GM21619 (cell line): ENCODE data around the gene PRIM1.
"Not testable (repeated sequence)": the region's sequence is repeated elsewhere in the genome, so short reads cannot be mapped to it uniquely, and the experiment has no call there.

Experiments used
- ATAC-seq: cut with Tn5 transposase; IDR thresholded peaks from one replicate; pipeline ENCODE4 v1.9.1; 2021; ENCODE audit not compliant: unreplicated experiment

PRIM1 gene

DNA sequence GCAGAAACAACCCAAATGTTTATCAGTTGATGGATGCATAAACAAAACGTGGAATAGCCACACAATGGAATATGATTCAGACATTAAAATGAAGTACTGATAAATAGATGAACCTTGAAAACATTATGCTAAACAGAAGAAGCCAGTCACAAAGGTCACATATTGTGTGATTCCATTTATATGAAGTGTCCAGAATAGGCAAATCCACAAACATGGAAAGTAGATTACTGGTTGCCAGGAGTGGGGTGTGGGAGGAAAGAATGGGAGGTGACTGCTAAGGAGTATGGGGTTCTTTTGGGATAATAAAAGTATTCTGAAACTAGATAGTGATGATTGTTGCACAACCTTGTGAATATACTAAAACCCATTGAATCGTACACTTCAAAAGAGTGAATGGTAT is 9.7 kb upstream of the PRIM1 start:
- no peak for ATAC-seq

DNA sequence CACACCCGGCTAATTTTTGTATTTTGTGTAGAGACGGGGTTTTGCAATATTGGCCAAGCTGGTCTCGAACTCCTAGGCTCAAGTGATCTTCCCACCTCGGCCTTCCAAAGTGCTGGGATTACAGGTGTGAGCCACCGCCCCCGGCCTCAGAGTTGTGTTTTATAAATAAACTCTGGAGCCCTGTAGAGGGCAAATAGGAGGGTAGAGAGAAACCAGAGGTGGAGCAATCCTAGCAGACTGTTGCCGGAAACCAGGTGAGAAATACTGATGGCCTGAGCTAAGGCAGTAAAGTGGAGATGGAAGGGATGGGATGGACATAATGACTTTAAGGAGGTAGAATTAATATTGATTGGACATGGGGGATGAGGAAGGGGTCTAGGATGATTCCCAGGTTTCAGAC is 8.3 kb upstream of the PRIM1 start:
- ATAC-seq = no peak

DNA sequence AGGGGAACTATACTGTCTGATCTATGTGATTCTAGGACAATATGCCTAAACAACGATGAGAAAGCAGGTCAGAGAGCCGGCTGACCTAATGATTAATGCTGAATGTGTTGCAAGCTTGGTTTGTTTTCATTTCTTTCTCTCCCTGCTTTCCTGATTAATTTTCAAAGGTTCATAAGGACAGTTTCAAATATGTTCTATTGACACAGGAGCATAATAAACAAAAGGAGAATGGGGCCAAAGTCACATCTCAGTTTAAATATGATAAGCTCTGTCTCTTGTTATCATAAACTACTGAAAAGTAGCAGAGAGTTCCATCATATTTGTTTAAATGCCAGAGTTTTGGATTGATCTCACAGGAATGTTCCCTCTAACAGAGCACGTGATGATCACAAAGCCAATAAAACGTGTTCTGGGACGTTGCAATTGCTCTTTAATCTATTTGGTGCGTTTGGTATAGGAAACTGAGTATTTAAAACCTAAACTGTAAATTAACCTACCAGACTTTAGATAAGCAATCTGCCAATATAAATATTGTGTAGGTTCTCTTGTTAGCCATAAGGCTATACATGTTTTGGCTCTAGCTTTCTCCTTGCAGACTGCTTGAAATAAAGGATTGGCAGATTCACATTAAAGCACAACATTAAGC is 7.3 kb upstream of the PRIM1 start:
- ATAC-seq = no peak

DNA sequence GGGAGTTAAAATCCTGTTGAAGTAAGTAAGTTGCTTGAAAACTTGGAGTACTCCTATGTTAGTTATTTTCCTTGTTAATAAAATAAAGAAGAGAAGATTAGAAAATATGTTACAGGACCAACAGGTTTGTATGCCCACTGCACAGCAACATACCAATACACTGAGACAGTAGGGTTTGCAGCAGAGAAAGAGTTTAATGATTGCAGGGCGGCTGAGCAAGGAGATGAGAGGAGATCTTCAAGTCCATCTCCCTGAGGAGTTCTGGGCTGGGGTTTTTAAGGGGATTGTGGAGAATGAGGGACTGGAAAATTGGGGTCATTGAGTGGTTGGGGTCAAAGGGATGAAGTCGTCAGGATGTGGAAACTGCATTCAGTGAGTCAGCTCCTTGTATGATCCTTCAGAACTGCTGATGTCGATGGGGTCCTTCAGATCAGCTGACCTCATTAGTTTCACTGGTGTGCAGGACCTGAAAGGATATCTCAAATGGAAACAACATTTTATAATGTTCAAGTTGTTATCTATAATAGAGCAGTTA is 6.7 kb upstream of the PRIM1 start:
- no peak for ATAC-seq

DNA sequence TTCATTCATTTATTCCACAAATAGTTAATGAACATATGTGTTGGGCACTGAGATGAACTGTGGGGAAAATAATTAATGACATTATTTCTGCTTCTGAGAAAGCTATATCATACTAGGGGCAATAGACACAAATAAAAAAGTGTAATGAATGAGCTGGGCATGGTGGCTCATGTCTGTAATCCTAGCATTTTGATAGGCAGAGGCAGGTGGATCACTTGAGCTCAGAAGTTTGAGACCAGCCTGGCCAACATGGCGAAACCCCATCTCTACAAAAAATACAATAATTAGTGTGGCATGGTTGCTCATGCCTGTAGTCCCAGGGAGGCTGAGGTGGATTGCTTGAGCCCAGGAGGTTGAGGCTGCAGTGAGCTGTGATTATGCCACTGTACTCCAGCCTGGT is 5.8 kb upstream of the PRIM1 start:
- ATAC-seq = not testable (repeated sequence)

DNA sequence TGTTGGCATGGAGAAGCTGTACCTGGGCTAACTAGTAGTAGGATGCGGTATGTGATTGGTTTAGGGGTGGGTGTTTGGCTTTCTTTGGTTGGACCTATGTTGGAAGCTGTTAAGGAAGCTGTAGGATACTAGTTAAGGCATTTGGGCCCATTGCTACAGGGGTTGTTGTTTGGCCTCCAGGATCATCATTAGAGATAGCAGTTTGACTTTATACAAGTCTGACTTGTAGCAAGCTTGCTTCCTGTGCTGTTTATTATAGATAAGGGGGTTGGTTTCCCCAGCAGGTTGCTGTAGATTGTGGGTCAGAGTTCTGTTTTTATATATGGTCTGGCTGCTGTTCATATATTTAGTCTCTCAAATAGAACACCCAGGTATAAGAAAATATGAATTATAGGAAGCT is 1.4 kb upstream of the PRIM1 start:
- ATAC-seq = no peak

DNA sequence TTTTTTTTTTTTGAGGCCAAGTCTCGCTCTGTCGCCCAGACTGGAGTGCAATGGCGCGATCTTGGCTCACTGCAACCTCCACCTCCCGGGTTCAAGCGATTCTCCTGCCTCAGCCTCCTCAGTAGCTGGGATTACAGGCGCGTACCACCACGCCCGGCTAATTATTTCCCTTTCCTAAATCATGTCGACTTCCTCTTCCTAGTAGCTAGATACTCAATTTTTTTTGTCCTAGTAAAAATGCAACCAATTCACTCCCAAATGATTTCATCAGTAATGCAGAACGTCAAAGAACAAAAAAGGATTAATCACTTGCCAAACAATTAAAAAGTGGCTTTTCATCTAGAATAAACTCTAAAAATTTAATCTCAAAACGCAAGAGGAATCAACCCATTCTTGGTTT is 1.5 kb downstream of the PRIM1 start:
- not testable (repeated sequence) for ATAC-seq

DNA sequence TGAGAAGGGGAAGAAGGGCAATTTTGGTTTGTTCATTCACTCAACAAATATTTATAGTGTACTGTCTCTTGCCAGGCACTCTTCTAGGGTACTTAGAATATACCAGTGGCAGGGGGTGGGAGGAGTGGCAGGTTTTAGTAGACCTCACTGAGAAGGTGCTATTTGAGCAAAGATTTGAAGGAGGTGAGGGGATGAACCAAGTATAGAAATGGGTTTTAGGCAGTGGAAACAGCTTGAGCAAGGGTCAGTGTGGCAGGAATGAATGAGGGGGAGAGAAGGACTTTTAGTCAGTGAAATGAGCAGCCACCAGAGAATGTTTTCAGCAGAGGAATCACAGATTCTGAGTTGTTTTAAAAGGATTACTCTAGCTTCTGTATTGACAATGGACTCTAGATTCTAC is 2.3 kb downstream of the PRIM1 start:
- ATAC-seq = no peak

DNA sequence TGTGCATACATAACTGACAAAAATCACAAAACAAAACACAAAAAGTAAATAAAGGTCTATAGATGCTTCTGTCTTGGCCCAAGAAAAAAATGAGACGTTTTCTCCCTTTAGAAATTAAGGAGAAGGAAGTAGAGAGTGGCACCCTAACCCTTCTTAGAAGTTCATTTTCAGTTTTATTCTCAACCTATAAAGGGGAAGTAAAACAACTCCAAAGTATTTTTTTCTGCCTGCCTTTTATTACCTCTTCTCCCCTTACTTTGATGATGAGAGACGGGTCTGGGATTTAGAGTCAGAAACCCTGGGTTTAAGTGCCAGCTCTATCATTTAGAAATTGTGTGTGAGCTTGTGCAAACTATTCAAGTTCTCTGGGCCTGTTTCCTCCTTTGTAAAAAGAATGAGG is 2.8 kb downstream of the PRIM1 start:
- no peak for ATAC-seq

DNA sequence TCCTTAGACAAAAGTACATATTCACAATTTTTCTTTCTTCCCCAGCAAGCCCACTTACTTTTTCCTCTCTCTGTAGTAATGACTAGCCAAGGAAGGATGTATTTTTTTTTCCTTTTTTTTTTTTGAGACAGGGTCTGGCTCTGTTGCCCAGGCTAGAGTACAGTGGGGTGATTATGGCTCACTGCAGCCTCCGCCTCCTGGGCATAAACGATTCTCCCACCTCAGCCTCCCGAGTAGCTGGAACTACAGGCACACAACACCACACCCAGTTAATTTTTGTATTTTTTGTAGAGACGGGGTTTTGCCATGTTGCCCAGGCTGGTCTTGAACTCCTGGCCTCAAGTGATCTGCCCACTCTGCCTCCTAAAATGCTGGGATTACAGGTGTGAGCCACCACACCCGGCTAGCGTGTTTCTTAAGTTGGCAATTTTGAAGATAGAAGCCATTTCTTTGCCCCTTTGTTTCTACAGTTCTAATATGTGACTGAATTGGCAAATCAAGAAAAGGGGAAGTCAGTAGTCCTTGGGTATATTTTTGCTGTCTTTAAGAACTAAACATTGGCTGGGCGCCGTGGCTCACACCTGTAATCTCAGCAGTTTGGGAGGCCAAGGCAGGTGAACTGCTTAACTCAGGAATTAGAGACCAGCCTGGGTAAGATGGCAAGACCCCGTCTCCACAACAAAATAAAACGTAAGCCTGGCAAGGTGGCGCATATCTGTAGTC is 23.8 kb downstream of the PRIM1 start:
- ATAC-seq = no peak

DNA sequence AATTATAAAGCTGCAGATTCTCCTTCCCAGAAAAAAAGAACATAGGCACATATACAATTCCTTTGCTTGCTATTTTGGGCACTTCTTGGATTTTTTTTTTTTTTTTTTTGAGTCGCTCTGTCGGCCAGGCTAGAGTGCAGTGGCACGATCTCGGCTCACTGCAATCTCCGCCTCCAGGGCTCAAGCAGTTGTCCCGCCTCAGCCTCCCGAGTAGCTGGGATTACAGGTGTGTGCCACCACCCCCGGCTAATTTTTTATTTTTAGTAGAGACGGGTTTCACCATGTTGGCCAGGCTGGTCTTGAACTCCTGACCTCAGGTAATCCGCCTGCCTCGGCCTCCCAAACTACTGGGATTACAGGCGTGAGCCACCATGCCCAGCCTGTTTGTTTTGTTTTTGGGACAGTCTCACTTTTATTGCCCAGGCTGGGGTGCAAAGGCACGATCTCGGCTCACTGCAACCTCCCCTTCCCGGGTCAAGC is 25.9 kb downstream of the PRIM1 start:
- ATAC-seq = not testable (repeated sequence)

DNA sequence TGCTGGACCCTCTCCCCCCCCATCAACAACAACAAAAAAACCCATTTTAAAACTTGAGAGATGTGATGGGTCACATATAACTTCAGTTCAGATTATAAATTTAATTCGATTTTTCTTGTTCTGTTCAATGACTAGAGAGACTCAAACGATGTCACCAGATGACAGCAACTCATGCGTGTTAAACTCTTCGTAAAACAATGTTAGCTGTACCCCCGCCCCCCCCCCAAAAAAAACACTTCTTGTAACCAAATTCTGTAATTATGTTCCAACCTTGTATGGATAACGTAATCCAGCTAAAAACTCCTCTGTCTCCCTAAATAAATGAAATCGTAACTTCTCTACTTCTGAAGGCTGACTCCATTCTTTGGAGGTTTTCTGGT is 26.4 kb downstream of the PRIM1 start:
- no peak for ATAC-seq

DNA sequence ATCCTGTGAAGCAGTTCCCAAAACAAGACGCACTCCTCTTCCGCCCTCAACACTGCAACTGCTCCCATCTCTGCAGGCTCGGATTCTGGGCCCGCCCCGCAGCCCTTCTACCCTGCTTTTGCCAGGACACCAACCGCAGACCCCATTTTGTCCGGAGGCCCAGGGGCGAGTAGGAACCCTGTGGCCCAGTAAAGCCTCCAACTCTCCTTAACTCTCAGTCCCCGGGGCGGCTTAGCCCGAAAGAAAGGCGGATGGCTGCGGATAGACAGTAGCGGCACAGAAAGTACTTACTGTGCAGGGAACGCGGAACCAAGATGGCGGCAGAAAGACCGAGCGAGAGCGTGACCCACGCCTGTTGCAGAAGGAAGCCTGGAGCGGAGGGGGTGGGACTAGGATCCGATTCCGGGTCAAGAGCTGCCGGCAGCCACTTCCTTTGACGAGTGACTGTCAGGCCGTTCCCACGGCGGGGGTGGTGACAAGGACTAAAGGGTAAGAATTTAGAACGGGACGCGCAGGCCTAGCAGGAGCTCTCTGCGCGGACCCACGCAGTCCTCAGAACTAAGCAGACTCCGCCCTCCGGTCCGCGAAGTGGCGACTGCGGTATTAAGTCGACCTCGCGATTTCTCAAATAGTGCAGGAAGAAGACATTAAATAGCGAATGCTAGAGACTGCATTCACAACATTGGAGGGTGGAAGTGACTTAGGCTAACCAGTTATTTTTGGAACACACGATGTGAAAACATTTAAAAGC is 27.0 kb downstream of the PRIM1 start, which contains the start of gene NACA:
TSS of gene NACA (minus strand) at position 328 of the 751 bp plus-strand sequence. CDS start 778 bp downstream, outside the sequence.
- peak; percentile 97 for ATAC-seq

DNA sequence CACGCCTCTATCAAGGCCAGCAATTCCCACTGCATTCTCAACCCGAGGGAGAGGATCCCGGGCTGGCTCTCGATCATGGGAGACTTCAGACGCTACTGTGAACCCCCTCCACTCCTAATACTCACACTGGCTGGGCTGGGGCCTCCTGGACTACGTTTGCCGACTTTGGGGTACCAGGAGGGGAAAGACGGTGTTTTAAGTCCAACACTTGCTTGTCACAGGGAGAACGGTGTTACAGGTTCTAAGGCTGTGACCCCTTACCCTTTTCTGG is 27.5 kb downstream of the PRIM1 start:
- no peak for ATAC-seq

DNA sequence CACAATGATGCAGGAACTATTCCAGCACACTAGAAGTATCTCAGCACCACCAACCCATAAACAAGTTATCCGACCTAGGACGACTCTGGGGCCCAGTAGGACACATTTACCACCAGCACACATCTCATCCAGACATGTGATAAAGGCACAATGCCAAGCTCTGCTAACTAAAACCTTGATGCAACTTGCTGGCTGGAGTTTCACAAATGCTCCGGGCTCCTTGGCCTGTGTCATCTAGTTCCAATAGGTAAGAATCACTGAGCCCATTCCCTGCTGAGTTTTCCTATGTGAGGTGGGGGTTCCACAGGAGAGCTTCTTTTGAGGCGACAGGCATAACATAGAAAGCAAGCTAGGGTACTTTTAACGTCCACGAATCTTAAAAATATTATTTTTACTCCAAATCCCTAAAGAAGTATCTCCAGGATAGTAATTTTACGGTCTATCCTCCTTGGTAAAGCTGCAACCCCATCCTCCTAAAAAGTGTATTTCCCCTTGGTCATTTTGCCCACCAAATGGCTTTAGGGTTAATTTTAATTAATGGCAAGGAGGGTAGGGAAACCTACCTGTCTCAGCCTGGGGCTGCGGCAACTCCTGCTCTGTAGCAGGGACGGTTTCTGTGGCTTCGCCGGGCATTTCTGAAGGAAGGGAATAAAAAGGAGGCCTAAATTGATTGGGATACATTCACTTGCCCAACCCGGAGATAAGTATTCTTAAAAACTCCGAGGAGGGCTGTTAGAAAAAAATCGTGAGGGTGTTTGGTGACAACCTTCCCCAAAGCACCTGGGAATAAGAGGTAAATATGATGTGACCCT is 28.0 kb downstream of the PRIM1 start:
- no peak for ATAC-seq

DNA sequence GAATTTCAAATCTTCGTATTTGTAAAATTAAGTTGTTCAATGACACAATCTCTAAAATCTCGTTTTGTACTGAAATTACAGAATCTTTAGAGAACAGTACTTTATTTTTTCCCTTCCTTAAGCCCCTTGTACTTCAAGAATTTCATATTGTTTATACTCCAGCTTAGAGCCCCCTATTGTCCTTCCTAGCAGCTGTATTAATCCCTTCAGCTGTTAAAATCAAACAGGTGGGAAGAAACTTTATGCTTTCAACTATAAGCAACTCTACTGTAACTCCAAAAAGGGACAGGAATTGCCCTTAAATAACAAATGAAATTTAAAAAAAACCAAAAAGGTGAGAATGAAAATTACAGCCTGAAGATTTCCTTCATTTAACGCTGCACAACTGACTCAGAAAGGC is 28.8 kb downstream of the PRIM1 start:
- no peak for ATAC-seq

DNA sequence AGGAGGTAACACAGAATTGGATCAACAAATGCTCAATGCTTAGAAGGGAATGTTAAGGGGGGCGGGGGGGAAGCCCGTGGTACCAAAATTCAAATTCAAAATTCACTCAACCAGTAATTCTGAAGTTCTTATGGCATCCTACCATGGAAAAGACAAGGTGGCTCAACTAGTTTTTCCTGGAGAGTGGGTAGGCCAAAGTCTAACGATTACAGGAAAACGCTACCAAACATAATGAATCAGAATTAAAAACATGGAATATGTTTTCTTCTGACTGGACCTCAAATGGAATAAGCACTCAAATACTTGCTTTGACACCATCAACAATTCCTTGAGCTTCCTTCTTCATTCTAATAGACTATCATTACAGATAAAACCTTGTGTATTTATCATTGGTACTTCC is 29.3 kb downstream of the PRIM1 start:
- ATAC-seq = no peak

DNA sequence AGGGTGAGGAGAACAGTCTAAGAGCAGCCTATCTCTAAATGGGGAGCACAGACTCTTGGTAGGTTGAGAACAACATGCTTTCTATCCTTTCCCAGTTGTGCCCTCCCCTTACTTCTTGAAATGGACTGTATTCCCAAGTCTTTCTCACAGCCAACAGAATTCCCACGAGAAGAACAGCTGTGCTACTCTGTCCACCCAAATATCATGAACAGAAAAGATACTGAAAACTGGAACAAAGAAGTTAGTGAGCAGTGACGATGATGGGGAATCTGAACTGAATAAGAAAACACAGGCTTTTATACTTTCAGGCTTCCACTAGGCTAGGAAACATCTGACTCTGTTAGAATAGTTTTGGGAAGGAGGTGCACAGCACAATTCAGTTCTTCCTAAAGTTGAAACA is 30.4 kb downstream of the PRIM1 start:
- ATAC-seq = no peak

DNA sequence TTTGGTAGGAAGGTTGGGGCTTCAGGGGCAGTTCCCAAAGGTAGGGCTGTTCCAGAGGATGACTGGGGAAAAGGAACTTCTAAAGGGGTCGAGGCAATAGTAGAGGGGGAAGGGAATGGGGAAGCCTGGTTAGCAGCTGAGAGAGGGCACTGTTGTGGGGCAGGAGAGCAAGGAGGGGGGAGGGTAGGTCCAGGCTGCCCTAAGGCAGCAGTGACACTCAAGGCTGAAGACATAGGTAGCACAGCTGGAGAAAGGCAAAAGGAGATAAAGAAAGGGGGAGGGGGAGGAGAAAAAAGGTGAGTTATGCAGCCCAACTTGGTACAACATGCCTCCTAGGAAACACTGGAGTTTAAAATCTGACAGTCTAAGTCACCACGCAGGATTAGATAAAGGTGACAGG is 30.9 kb downstream of the PRIM1 start:
- no peak for ATAC-seq

DNA sequence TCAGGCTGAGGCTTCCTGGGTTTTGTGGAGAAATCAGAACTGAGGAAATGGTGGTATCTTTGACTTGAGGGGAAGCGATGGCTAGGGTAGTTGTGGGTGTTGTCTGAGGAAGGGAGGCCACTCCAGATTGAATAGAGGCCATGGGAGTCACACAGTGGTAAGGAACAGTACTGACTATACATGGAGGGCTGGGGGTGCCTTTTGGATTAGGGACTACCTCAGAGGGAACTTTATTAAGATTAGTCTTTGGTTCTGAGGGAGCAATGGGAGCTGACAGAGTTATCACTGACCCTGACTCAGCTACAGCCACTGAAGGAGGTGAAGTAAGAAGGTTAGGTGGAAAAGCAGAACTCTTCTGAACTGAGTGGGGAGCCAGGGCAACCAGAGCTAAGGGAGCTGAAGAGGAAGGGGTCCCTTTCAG is 31.4 kb downstream of the PRIM1 start:
- ATAC-seq = no peak

DNA sequence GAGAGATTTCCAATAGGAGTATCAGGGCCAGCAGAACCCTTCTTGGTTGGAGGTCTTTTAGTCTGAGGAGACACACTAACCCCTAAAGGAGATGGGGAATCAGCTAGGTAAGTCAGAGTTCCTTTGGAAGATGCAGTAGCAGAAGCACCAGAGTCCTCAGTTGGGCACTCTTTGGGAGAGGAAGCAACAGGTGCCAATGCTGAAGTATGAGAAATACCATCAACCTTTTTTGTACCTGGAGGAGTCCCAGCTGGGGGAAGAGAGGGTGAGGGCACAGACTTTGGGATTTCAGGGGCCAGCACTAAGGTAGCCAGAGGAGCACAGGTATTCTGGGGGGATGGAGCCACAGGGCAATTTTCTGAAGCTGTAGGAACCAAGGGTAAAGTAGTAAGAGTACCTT is 33.1 kb downstream of the PRIM1 start:
- no peak for ATAC-seq
